ENCODE measurements around the gene SLC9A8. TPM values are rescaled to one million over a fixed set of nuclear protein-coding genes. Genes with fewer than 3 reads are reported as not detected.

Gene SLC9A8
- polyA plus RNA-seq, 4 donors: 7.5 to 12.0 (median 9.8) TPM

DNA sequence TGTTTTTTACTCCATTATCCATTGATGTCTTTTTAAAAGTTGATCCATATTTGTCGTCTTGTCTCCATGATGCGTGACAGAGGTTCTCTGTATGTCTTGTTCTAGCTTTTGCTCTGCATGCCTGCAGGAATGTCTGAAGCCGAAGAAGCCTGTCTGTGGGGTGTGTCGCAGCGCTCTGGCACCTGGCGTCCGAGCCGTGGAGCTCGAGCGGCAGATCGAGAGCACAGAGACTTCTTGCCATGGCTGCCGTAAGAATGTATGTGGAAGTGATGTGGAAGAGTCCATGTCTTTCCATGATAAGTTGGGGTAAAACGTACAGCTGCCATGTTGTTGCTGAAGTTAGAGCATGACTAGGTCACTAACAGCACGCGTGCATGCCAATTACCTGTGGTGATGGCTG is 128.8 kb downstream of the SLC9A8 start:
- DNase-seq (ENCODE audit: low read depth in 4 of 4, low spot score in 2 of 4): no peak

Other genes starting within 250 kb of the SLC9A8 start
- 10 to 100 TPM; 30.8 to 42.9 (median 33.3) TPM for gene PTGIS, start 244.7 kb upstream of the SLC9A8 start, polyA plus RNA-seq (ENCODE audit: insufficient read length in 4 of 4)
- gene B4GALT5, start 99.0 kb upstream of the SLC9A8 start, polyA plus RNA-seq (ENCODE audit: insufficient read length in 4 of 4): 10 to 100 TPM; 43.9 to 49.4 (median 47.7) TPM
- 10 to 100 TPM in 2 of 4 donors, 1 to 10 TPM in 2; 8.8 to 12.1 (median 10.8) TPM for gene SPATA2, start 102.7 kb downstream of the SLC9A8 start, polyA plus RNA-seq (ENCODE audit: insufficient read length in 4 of 4)
- gene RNF114, start 123.6 kb downstream of the SLC9A8 start, polyA plus RNA-seq (ENCODE audit: insufficient read length in 4 of 4): 10 to 100 TPM; 61.8 to 82.3 (median 73.8) TPM
- 10 to 100 TPM in 3 of 4 donors, 1 to 10 TPM in 1; 7.9 to 18.5 (median 13.9) TPM for gene SNAI1, start 170.2 kb downstream of the SLC9A8 start, polyA plus RNA-seq (ENCODE audit: insufficient read length in 4 of 4)